Fibroblast of peridontal ligament (primary cell): ENCODE results near the gene ELF5.

ENCODE experiments used
- DNase-seq: peaks from one replicate; pipeline ENCODE4 v3.0.0-alpha.2; 2010; ENCODE audit errors: extremely low read depth

Gene ELF5

GRCh38 chr11:34513682-34514449 is at the start of gene ELF5:
Gene ELF5, minus strand, starts transcription at chr11:34513794. Its CDS starts 8,045 bp downstream, at chr11:34505749.
- no peak for DNase-seq

- DNase-seq: no peak
Observed at GRCh38 chr11:34562976-34563375, 49.4 kb upstream of the ELF5 start.

GRCh38 chr11:34560511-34560910 is 46.9 kb upstream of the ELF5 start:
- no peak for DNase-seq

- no peak for DNase-seq
Observed at GRCh38 chr11:34558673-34559072, 45.1 kb upstream of the ELF5 start.

- DNase-seq: no peak
Observed at GRCh38 chr11:34558211-34558610, 44.6 kb upstream of the ELF5 start.

GRCh38 chr11:34552270-34552669 is 38.7 kb upstream of the ELF5 start:
- no peak for DNase-seq

- DNase-seq: no peak
Observed at GRCh38 chr11:34549271-34549670, 35.7 kb upstream of the ELF5 start.

GRCh38 chr11:34548278-34548677 is 34.7 kb upstream of the ELF5 start:
- DNase-seq: no peak

GRCh38 chr11:34546511-34547209 is 33.1 kb upstream of the ELF5 start:
- no peak for DNase-seq

- no peak for DNase-seq
Observed at GRCh38 chr11:34542089-34542488, 28.5 kb upstream of the ELF5 start.

- no peak for DNase-seq
Observed at GRCh38 chr11:34540870-34541269, 27.3 kb upstream of the ELF5 start.

GRCh38 chr11:34537636-34538035 is 24.0 kb upstream of the ELF5 start:
- no peak for DNase-seq

GRCh38 chr11:34536056-34536455 is 22.5 kb upstream of the ELF5 start:
- no peak for DNase-seq

GRCh38 chr11:34534826-34535225 is 21.2 kb upstream of the ELF5 start:
- no peak for DNase-seq

GRCh38 chr11:34531663-34532062 is 18.1 kb upstream of the ELF5 start:
- DNase-seq: no peak

GRCh38 chr11:34530545-34531234 is 17.1 kb upstream of the ELF5 start:
- DNase-seq: no peak

GRCh38 chr11:34529643-34530042 is 16.0 kb upstream of the ELF5 start:
- DNase-seq: no peak

- no peak for DNase-seq
Observed at GRCh38 chr11:34528072-34528471, 14.5 kb upstream of the ELF5 start.

- no peak for DNase-seq
Observed at GRCh38 chr11:34525888-34526657, 12.5 kb upstream of the ELF5 start.

GRCh38 chr11:34525098-34525497 is 11.5 kb upstream of the ELF5 start:
- no peak for DNase-seq

GRCh38 chr11:34524696-34525095 is 11.1 kb upstream of the ELF5 start:
- no peak for DNase-seq

- DNase-seq: no peak
Observed at GRCh38 chr11:34523053-34523452, 9.5 kb upstream of the ELF5 start.
